Epithelial cell of alveolus of lung (primary cell): ENCODE data around the gene QRFPR. TPM values are rescaled to one million over a fixed set of nuclear protein-coding genes. Genes with fewer than 3 reads are reported as not detected.

Source experiments
- total RNA-seq: library from RNA; depleted of rRNA; stranded (reverse); fragments of >200 nt; gene quantifications from 2 replicates; pipeline ENCODE4 v1.2.1, GENCODE V29; 2015

Gene QRFPR
- total RNA-seq, result 0.26 TPM in 1 of 2 replicates, not detected in the other

GRCh38 chr4:121380776-121381462 lies at the start of gene QRFPR:
QRFPR (minus strand) TSS chr4:121381018; CDS start chr4:121380647, 371 bp downstream.

Other genes with a start within 250 kb of the QRFPR start
- gene TNIP3, start 216.7 kb downstream of the QRFPR start, total RNA-seq, result 0.39 TPM in 1 of 2 replicates, not detected in the other